DND-41 (cell line): ENCODE results near the gene CDK17.

Experiments
- CTCF ChIP-seq: IDR thresholded peaks from 2 replicates; pipeline ENCODE4 v1.5.1; 2012; ENCODE audit warnings: borderline replicate concordance, low read length, moderate library complexity, mild to moderate bottlenecking; ENCODE audit not compliant: poor library complexity, severe bottlenecking; ENCODE audit errors: extremely low read depth
- EZH2 ChIP-seq: IDR thresholded peaks from 3 replicates; pipeline ENCODE4 v1.6.1; 2012; ENCODE audit warnings: borderline replicate concordance, low read depth, mild to moderate bottlenecking, moderate library complexity, low read length, inconsistent platforms; ENCODE audit not compliant: severe bottlenecking

DNA sequence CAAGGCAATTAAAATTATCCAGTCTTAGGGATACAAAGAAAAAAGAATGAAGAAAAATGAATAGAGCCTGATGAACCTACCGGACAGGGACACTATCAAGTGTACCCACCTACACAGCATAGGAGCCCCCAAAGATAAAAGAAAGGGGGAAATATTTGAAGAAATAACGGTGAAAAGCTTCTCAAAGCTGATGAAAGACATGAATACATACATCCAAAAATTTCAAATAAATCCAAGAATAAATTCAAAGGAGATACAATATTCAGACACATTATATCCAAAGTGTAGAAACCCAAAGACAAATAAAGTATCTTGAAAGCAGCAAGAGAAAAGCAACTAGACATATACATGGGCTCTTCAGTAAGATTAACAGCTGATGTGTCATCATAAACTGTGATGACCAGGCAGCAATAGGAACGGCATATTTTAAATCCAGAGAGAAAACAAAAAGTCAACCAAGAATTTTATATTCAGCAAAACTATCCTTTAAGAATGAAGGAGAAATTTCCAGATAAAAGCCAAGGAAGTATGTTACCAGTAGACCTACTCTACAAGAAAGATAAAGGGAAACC is 56.0 kb downstream of the CDK17 start:
- TF ChIP-seq EZH2 (no peak), CTCF (no peak)
